Transverse colon (tissue), 4 donors: ENCODE data around the gene MYOC.

Source experiments
- CTCF ChIP-seq, 5 experiments: fragments of 200-600 bp in 3 of 5; fragments of 450-650 bp in 2 of 5; sonication (generic) in 3 of 5; IDR thresholded peaks; 1 replicate in 2 of 5; 2 replicates in 3 of 5; pipeline ENCODE4 v1.5.1; 2016 to 2017; ENCODE audit warnings: antibody characterized with exemption in 5 of 5, inconsistent platforms in 3 of 5, mild to moderate bottlenecking in 2 of 5, moderate library complexity in 1 of 5
- EP300 ChIP-seq: sonication (generic); formaldehyde crosslinking; IDR thresholded peaks from one replicate; pipeline ENCODE4 v1.6.1; 2017; ENCODE audit warnings: antibody characterized with exemption, low read depth
- POLR2A ChIP-seq: fragments of 450-650 bp; IDR thresholded peaks from one replicate; pipeline ENCODE4 v1.6.1; 2016; ENCODE audit warnings: antibody characterized with exemption, mild to moderate bottlenecking, moderate library complexity
- POLR2AphosphoS5 ChIP-seq, 3 donors: sonication (generic); formaldehyde crosslinking; IDR thresholded peaks; one replicate each; pipeline ENCODE4 v1.6.1; 2016; ENCODE audit warnings: antibody characterized with exemption in 3 of 3

DNA sequence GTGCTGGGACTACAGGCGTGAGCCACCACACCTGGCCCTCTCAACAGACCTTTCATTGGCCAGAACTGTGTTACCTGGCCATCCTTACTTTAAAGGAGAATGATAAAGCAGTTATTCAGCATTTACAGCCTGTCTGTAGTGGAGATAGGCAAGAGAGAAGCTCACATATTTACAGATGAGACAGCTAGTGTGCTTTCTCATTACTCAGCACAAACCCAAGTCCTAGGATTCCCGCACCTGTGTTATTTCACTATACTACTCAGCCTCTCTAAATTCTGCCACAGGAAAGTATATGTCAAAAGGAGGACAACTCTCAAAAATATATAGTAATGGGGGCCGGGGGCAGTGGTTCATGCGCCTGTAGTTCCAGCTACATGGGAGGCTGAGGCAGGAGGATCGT is 15.9 kb upstream of the MYOC start:
- TF ChIP-seq CTCF (IDR thresholded peaks at IDR 0.05) (no peak), POLR2AphosphoS5 (IDR thresholded peaks at IDR 0.05) (no peak), EP300 (no peak), POLR2A (no peak)
